Gastroesophageal sphincter (tissue), 4 donors: ENCODE measurements around the gene IKZF5. TPM values are rescaled to one million over a fixed set of nuclear protein-coding genes. Genes with fewer than 3 reads are reported as not detected.

ENCODE experiments used
- ATAC-seq: fragments of 150-250 bp; one replicate; pipeline ENCODE4 v1.9.1; 2016; ENCODE audit warnings: mild to moderate bottlenecking, moderate library complexity
- H3K27ac ChIP-seq, 4 donors: fragments of 200-600 bp; sonication (generic) in 3 of 4; 1 replicate in 3 of 4; 2 replicates in 1 of 4; pipeline ENCODE4 v1.5.1; 2016 to 2019
- H3K27me3 ChIP-seq: fragments of 200-600 bp; sonication (generic); one replicate; pipeline ENCODE4 v1.5.1; 2019
- H3K36me3 ChIP-seq, 2 donors: fragments of 200-600 bp; sonication (generic); one replicate each; pipeline ENCODE4 v1.5.1; 2019; ENCODE audit warnings: control low read depth in 1 of 2
- H3K4me1 ChIP-seq, 3 donors: fragments of 200-600 bp; sonication (generic); 1 replicate in 2 of 3; 2 replicates in 1 of 3; pipeline ENCODE4 v1.5.1; 2016 to 2019; ENCODE audit warnings: control low read depth in 2 of 3
- H3K4me3 ChIP-seq, 2 donors: fragments of 200-600 bp; sonication (generic); one replicate each; pipeline ENCODE4 v1.5.1; 2019; ENCODE audit warnings: mild to moderate bottlenecking in 1 of 2, moderate library complexity in 1 of 2
- H3K9me3 ChIP-seq, 3 donors: fragments of 200-600 bp; sonication (generic); one replicate each; pipeline ENCODE4 v1.5.1; 2017 to 2019; ENCODE audit warnings: control low read depth in 2 of 3
- CTCF ChIP-seq, 4 experiments: fragments of 200-600 bp in 2 of 4; fragments of 450-650 bp in 2 of 4; sonication (generic) in 1 of 4; IDR thresholded peaks; one replicate each; pipeline ENCODE4 v1.5.1; 2017 to 2019; ENCODE audit warnings: antibody characterized with exemption in 4 of 4, mild to moderate bottlenecking in 2 of 4, moderate library complexity in 2 of 4
- EP300 ChIP-seq: sonication (generic); formaldehyde crosslinking; IDR thresholded peaks from one replicate; pipeline ENCODE4 v1.6.1; 2017; ENCODE audit warnings: antibody characterized with exemption, mild to moderate bottlenecking
- POLR2A ChIP-seq, 2 donors: fragments of 450-650 bp; IDR thresholded peaks; one replicate each; pipeline ENCODE4 v1.6.1; 2017; ENCODE audit warnings: antibody characterized with exemption in 2 of 2, mild to moderate bottlenecking in 2 of 2, moderate library complexity in 1 of 2
- POLR2AphosphoS5 ChIP-seq: sonication (generic); formaldehyde crosslinking; IDR thresholded peaks from one replicate; pipeline ENCODE4 v1.6.1; 2017; ENCODE audit warnings: antibody characterized with exemption
- WGBS, 2 donors: methylation state at CpG; one replicate each; pipeline ENCODE4 v1.1.5; 2018; ENCODE audit warnings: low coverage in 1 of 2; 5-methylcytosine and 5-hydroxymethylcytosine counted together
- total RNA-seq, 4 donors: library from RNA; depleted of rRNA; stranded (reverse); fragments of >200 nt; gene quantifications; one replicate each; pipeline ENCODE4 v1.1.0, GENCODE V29; 2016

IKZF5 gene
- total RNA-seq, 4 donors from 2014 or later: 5.8 to 14.3 (median 9.5) TPM

GRCh38 chr10:122953902-122954730 is 54.5 kb downstream of the IKZF5 start, which contains the start of gene C10orf88:
Gene C10orf88, minus strand, starts transcription at chr10:122954227. Its CDS starts 49 bp downstream, at chr10:122954178.
- peak; percentile 100 for ATAC-seq
- peaks cover 0 to 28% (median 16%) of the 10 kb centered on the region in 3 donors for H3K4me1 ChIP-seq

GRCh38 chr10:122949296-122949695 is 59.3 kb downstream of the IKZF5 start:
- Histone ChIP-seq H3K27me3 (no peaks in the 10 kb centered on the region), H3K4me1 (peaks cover 0 to 22% (median 11%) of the 10 kb centered on the region in 3 donors), H3K4me3 (no peak overlapping the region), H3K27ac (no peak overlapping the region), H3K36me3 (peaks cover 0 to 46% of the 10 kb centered on the region in 2 donors), H3K9me3 (no peaks in the 10 kb centered on the region)
- ATAC-seq: no peak
- 80 to 100% methylated on average over 2 to 3 of the region's 3 CpGs for WGBS, 2 donors
- TF ChIP-seq CTCF (IDR thresholded peaks at IDR 0.05): no peak
- no peak for TF ChIP-seq EP300
- TF ChIP-seq POLR2A (IDR thresholded peaks at IDR 0.05): no peak
- no peak for TF ChIP-seq POLR2AphosphoS5

More at GRCh38 chr10:122953902-122954730, 54.5 kb downstream of the IKZF5 start, which contains the start of gene C10orf88:
- Histone ChIP-seq H3K4me3 (peak within 1 kb of the TSS; percentile 54 to 87), H3K9me3 (no peaks in the 10 kb centered on the region), H3K27ac (peak within 1 kb of the TSS; percentile 4 to 86 (median 77)), H3K36me3 (peaks cover 0 to 4% of the 10 kb centered on the region in 2 donors), H3K27me3 (no peaks in the 10 kb centered on the region)
- WGBS, 2 donors: 6% methylated on average over 17 of the region's 77 CpGs; no CpG with 5 or more reads in 1 of the 2 donors
- TF ChIP-seq CTCF (IDR thresholded peaks at IDR 0.05) (peak in 1 of 4 experiments; percentile 22), EP300 (no peak), POLR2A (IDR thresholded peaks at IDR 0.05) (no peak), POLR2AphosphoS5 (peak; percentile 67)

Other genes with a start within 250 kb of the IKZF5 start
- gene CUZD1, start 162.9 kb downstream of the IKZF5 start, total RNA-seq: 1 to 10 TPM in 1 of 4 donors, under 1 TPM in 3; 0.31 to 1.4 (median 0.42) TPM
- 1 to 10 TPM in 3 of 4 donors, not detected in 1; 1.6 to 2.8 (median 2.6) TPM for gene FAM24B, start 129.2 kb downstream of the IKZF5 start, total RNA-seq
- not detected for gene FAM24A, start 98.2 kb downstream of the IKZF5 start, total RNA-seq
- gene C10orf88, start 54.6 kb downstream of the IKZF5 start, total RNA-seq: 10 to 100 TPM in 1 of 4 donors, 1 to 10 TPM in 3; 4.0 to 12.9 (median 7.1) TPM
- 10 to 100 TPM in 1 of 4 donors, 1 to 10 TPM in 2, under 1 TPM in 1; 0.79 to 12.3 (median 1.7) TPM for gene PSTK, start 28.4 kb downstream of the IKZF5 start, total RNA-seq
- 10 to 100 TPM; 12.1 to 28.2 (median 16.3) TPM for gene ACADSB, start 211 bp upstream of the IKZF5 start, total RNA-seq
- gene HMX3, start 127.2 kb upstream of the IKZF5 start, total RNA-seq: 1 to 10 TPM in 1 of 4 donors, not detected in 3; 1.1 TPM
- gene HMX2, start 139.3 kb upstream of the IKZF5 start, total RNA-seq: not detected
- 100 to 1,000 TPM in 1 of 4 donors, 10 to 100 TPM in 3; 69.4 to 103 (median 75.9) TPM for gene BUB3, start 145.6 kb upstream of the IKZF5 start, total RNA-seq